A549 (cell line): ENCODE measurements around the gene ERCC8. TPM values are rescaled to one million over a fixed set of nuclear protein-coding genes. Genes with fewer than 3 reads are reported as not detected.

ENCODE experiments used
- ATAC-seq, 2 experiments: fragments of 200-7000 bp in 1 of 2; fragments of >200 bp in 1 of 2; cut with Nextera tagmentation in 1 of 2; cut with Tn5 transposase in 1 of 2; 3 replicates each; pipeline versions ENCODE4 v1.8.0 to v1.9.1; 2018 to 2020; ENCODE audit warnings: mild to moderate bottlenecking in 1 of 2, moderate library complexity in 1 of 2
- CTCF ChIA-PET: fragments of 300-600 bp; sonication (Branson Sonifier 250); formaldehyde crosslinking; extraction: SDS; loops from one replicate; lab custom pipeline; 2021; ENCODE audit warnings: antibody characterized with exemption, inconsistent platforms; lab: Yijun Ruan, JAX
- POLR2A ChIA-PET: fragments of 350-600 bp; formaldehyde crosslinking; extraction: SDS; loops from one replicate; lab custom pipeline; 2021; ENCODE audit warnings: antibody characterized with exemption, inconsistent platforms; lab: Yijun Ruan, JAX
- DNase-seq, 2 experiments: peaks; one replicate each; pipeline versions ENCODE4 v3.0.0 to v3.0.0-alpha.2; 2011 to 2016; ENCODE audit warnings: low read depth in 1 of 2, low spot score in 1 of 2
- FAIRE-seq: peaks from 2 replicates; lab custom pipeline; 2011; peaks lifted over from hg19 to GRCh38; lab: Jason Lieb, UNC
- H3K27ac ChIP-seq, 2 experiments: fragments of >200 bp; sonication (Bioruptor Twin); formaldehyde crosslinking; 3 replicates each; pipeline ENCODE4 v1.5.1; 2016 to 2017
- H3K4me1 ChIP-seq: fragments of >200 bp; sonication (Bioruptor Twin); formaldehyde crosslinking; 3 replicates; pipeline ENCODE4 v1.6.1; 2016
- H3K4me2 ChIP-seq: fragments of >200 bp; sonication (Bioruptor Twin); formaldehyde crosslinking; 3 replicates; pipeline ENCODE4 v1.6.1; 2016
- H3K4me3 ChIP-seq: fragments of >200 bp; sonication (Bioruptor Twin); formaldehyde crosslinking; 3 replicates; pipeline ENCODE4 v1.5.1; 2016
- H3K9me3 ChIP-seq: fragments of >200 bp; sonication (Bioruptor Twin); formaldehyde crosslinking; 3 replicates; pipeline ENCODE4 v1.6.1; 2016
- BHLHE40 ChIP-seq: IDR thresholded peaks from 2 replicates; pipeline ENCODE4 v1.6.1; 2012; ENCODE audit warnings: low read depth, low read length, inconsistent platforms
- GATA3 ChIP-seq: IDR thresholded peaks from 2 replicates; pipeline ENCODE4 v1.6.1; 2012; ENCODE audit warnings: borderline replicate concordance
- HDAC2 ChIP-seq: fragments of 200-600 bp; sonication (generic); IDR thresholded peaks from 2 replicates; pipeline ENCODE4 v1.6.1; 2016
- KDM5A ChIP-seq: fragments of 200-600 bp; sonication (generic); IDR thresholded peaks from 2 replicates; pipeline ENCODE4 v1.6.1; 2016; ENCODE audit warnings: antibody characterized with exemption, mild to moderate bottlenecking
- MAFK ChIP-seq: fragments of 450-650 bp; IDR thresholded peaks from 2 replicates; pipeline ENCODE4 v1.6.1; 2014; ENCODE audit not compliant: partially characterized antibody
- POLR2A ChIP-seq: IDR thresholded peaks from 2 replicates; pipeline ENCODE4 v1.6.1; 2012; ENCODE audit warnings: mild to moderate bottlenecking, low read length
- RAD21 ChIP-seq, 2 experiments: fragments of >200 bp in 1 of 2; sonication (Bioruptor Twin) in 1 of 2; formaldehyde crosslinking in 1 of 2; IDR thresholded peaks in 1 of 2; conservative IDR thresholded peaks in 1 of 2; 2 replicates in 1 of 2; 3 replicates in 1 of 2; pipeline ENCODE4 v1.6.1; 2012 to 2018; ENCODE audit warnings: inconsistent platforms in 1 of 2
- RCOR1 ChIP-seq: fragments of 150-350 bp; IDR thresholded peaks from 2 replicates; pipeline ENCODE4 v1.6.1; 2014; ENCODE audit warnings: antibody characterized with exemption, low read length, low read depth
- ZC3H11A ChIP-seq: fragments of 450-650 bp; IDR thresholded peaks from 2 replicates; pipeline ENCODE4 v1.6.1; 2014; ENCODE audit warnings: antibody characterized with exemption, mild to moderate bottlenecking
- ZSCAN20 ChIP-seq: fragments of 250-450 bp; sonication (Bioruptor Pico); IDR thresholded peaks from 2 replicates; pipeline ENCODE4 v1.8.0; 2022; ENCODE audit warnings: mild to moderate bottlenecking, moderate library complexity
- WGBS: methylation state at CpG from one replicate; pipeline ENCODE4 v1.1.6; 2017; ENCODE audit errors: missing lambda C conversion rate; 5-methylcytosine and 5-hydroxymethylcytosine counted together
- polyA plus RNA-seq, 4 experiments: library from polyadenylated mRNA; depleted of rRNA in 3 of 4; stranded (reverse); fragments of >200 nt; fragmentation: RNase III in 1 of 4; extraction: RNeasy Plus Mini Kit Qiagen cat#74134 plus additional on column Dnase treatment in 1 of 4; gene quantifications; 2 replicates in 3 of 4; 3 replicates in 1 of 4; pipeline ENCODE4 v1.2.3, GENCODE V29; 2011 to 2017
- TF ChIP-seq, protein P1 (sequence below): IDR thresholded peaks from 2 replicates; pipeline ENCODE4 v1.6.1; 2012
- TF ChIP-seq, protein P2 (sequence below): IDR thresholded peaks from 2 replicates; pipeline ENCODE4 v1.6.1; 2012
- TF ChIP-seq, protein P3 (sequence below): fragments of >200 bp; sonication (Bioruptor Twin); formaldehyde crosslinking; IDR thresholded peaks from 3 replicates; pipeline ENCODE4 v1.6.1; 2016

The ERCC8 gene
- polyA plus RNA-seq, 2 of the 4 experiments (the other 2 are of a cell fraction) = 22.9 to 31.5 TPM

DNA sequence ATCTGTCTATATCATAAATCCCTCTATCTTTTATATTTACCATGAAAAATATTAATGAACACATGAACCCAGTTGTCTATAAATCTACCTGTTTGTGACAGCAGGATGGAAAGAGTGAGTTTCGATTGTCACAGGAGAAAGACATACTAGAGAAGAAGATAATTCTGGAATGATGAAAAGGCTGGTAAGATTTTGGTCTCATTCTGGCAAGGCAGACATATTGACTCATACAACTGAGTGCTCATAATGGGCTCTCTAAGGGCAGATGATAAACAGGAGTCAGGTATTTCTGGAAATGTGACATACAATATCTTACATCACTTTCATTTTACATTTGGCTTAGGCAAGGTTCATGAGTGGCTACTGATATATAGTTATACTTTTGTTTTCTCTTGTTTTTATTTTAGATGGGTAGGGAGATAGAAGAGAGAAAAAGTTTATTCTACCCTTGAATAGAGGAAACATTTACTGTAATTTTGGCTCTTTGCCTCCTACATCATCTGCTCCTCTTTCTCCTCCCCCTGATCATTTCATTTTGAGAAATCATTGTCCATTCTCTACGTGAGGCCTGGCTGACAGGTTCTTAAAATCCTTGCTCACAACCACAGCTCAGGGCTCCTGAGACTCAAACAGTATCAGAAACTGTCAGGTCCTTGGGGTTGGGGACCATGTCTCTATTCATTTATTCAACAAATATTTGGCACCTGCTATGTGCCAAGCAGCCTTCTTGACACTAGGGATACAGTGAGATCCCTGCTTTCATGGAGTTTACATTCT lies 115.2 kb downstream of the ERCC8 start:
- Histone ChIP-seq H3K9me3 (no peaks in the 10 kb centered on the region), H3K27ac (no peak overlapping the region), H3K4me1 (peaks cover 20% of the 10 kb centered on the region; the same call in 2 of the 3 replicates), H3K4me3 (no peak overlapping the region), H3K4me2 (no peak overlapping the region)
- peak; percentile 7 for FAIRE-seq
- no peak for ATAC-seq
- no peak for TF ChIP-seq ZC3H11A
- TF ChIP-seq, protein P1, sequence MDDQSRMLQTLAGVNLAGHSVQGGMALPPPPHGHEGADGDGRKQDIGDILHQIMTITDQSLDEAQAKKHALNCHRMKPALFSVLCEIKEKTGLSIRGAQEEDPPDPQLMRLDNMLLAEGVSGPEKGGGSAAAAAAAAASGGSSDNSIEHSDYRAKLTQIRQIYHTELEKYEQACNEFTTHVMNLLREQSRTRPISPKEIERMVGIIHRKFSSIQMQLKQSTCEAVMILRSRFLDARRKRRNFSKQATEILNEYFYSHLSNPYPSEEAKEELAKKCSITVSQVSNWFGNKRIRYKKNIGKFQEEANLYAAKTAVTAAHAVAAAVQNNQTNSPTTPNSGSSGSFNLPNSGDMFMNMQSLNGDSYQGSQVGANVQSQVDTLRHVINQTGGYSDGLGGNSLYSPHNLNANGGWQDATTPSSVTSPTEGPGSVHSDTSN = no peak
- no peak for DNase-seq
- 80% methylated on average over 2 of the region's 2 CpGs for WGBS
- ChIA-PET POLR2A (no interaction called here), CTCF (no interaction called here)

DNA sequence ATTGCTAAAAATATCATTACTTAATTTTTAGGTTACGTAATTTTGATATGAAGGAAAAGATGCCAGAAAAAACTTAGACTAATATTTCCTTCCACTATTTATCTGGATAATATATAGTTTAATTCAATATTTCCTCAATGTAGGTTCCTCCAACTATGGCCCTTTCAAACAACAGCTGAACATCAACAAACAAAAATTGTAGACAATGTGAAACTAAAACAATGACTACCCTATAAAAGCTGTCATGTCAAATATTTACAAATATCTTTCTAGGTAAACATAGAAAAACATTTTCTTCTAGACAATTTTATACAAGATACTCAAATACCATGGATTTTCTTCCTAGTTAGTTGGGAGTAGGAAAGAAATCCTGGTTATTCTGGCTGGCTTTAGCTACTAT lies 117.7 kb downstream of the ERCC8 start:
- no peak for ATAC-seq
- no peak for DNase-seq
- no peak overlapping the region for H3K27ac ChIP-seq
- peak overlapping the region; percentile 15; the same call in 2 of the 3 replicates for H3K4me2 ChIP-seq
- TF ChIP-seq RCOR1 = no peak
- no peak for TF ChIP-seq MAFK
- TF ChIP-seq ZSCAN20 = no peak
- TF ChIP-seq, protein P1 = no peak
- TF ChIP-seq GATA3 = no peak
- TF ChIP-seq, protein P2, sequence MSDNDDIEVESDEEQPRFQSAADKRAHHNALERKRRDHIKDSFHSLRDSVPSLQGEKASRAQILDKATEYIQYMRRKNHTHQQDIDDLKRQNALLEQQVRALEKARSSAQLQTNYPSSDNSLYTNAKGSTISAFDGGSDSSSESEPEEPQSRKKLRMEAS = no peak
- no peak for TF ChIP-seq KDM5A
- TF ChIP-seq, protein P3, sequence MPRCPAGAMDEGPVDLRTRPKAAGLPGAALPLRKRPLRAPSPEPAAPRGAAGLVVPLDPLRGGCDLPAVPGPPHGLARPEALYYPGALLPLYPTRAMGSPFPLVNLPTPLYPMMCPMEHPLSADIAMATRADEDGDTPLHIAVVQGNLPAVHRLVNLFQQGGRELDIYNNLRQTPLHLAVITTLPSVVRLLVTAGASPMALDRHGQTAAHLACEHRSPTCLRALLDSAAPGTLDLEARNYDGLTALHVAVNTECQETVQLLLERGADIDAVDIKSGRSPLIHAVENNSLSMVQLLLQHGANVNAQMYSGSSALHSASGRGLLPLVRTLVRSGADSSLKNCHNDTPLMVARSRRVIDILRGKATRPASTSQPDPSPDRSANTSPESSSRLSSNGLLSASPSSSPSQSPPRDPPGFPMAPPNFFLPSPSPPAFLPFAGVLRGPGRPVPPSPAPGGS = no peak
- no peak for TF ChIP-seq HDAC2
- no peak for TF ChIP-seq POLR2A
- no peak for TF ChIP-seq RAD21 (conservative IDR thresholded peaks at IDR 0.05 in 1 of 2, IDR thresholded peaks at IDR 0.05 in 1 of 2)
- WGBS = 94% methylated on average over 1 of the region's 1 CpG
- H3K9me3 ChIP-seq = no peaks in the 10 kb centered on the region
- ChIA-PET CTCF (interaction anchor here (1.3 to 1.8 kb wide), 3 partner anchors 9 to 16 kb away, joined by 3 to 7 read pairs (median 5); partner anchors contain the start of gene ELOVL7), POLR2A (no interaction called here)
- H3K4me1 ChIP-seq = peaks cover 20% of the 10 kb centered on the region; the same call in 2 of the 3 replicates
- H3K4me3 ChIP-seq = no peak overlapping the region
- no peak for FAIRE-seq

DNA sequence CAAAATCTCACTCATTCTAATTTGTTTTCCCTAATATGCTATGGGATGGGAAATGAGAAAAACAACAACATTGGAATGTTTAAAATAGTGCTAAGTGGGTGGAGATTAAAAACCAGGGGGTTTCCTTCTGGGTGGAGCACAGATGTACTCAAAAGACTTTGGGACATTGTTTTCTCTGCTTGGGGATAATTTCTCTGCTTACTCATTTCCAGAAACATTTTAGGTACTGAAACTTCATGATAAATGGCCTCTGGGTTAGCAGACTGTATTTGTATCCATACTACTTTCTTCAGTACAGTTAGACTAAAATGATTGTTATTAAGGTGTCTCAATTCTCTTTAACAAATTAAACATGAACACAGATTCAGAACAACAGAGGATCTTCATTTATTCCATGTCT lies 118.2 kb downstream of the ERCC8 start:
- POLR2A ChIA-PET = no interaction called here
- H3K4me3 ChIP-seq = no peak overlapping the region
- no peaks in the 10 kb centered on the region for H3K9me3 ChIP-seq
- no peak for DNase-seq
- TF ChIP-seq BHLHE40 (no peak), KDM5A (no peak)
- no peak for ATAC-seq
- no peak overlapping the region for H3K27ac ChIP-seq
- peak overlapping the region; percentile 10; the same call in 2 of the 3 replicates for H3K4me2 ChIP-seq
- peaks cover 20% of the 10 kb centered on the region; the same call in 2 of the 3 replicates for H3K4me1 ChIP-seq
- FAIRE-seq = peak; percentile 91
- CTCF ChIA-PET = interaction anchor here (1.3 kb wide), 1 partner anchor 8 kb away, joined by 3 read pairs; no protein-coding TSS in a partner anchor

Other genes with a start within 250 kb of the ERCC8 start
- gene DEPDC1B, start 244.9 kb downstream of the ERCC8 start, polyA plus RNA-seq (2011; rRNA removed) = 27.2 and 34.8 TPM in 2 replicates
- 15.9 to 18.5 TPM (median 17.4 TPM) in 3 replicates for gene DEPDC1B, start 244.9 kb downstream of the ERCC8 start, polyA plus RNA-seq (2017; fragmentation: RNase III; extraction: RNeasy Plus Mini Kit Qiagen cat#74134 plus additional on column Dnase treatment)
- 11.7 and 12.3 TPM in 2 replicates for gene ELOVL7, start 100.8 kb downstream of the ERCC8 start, polyA plus RNA-seq (2011; rRNA removed)
- 8.2 to 9.1 TPM (median 8.3 TPM) in 3 replicates for gene ELOVL7, start 100.8 kb downstream of the ERCC8 start, polyA plus RNA-seq (2017; fragmentation: RNase III; extraction: RNeasy Plus Mini Kit Qiagen cat#74134 plus additional on column Dnase treatment)
- 40.4 and 66.1 TPM in 2 replicates for gene NDUFAF2, start 135 bp upstream of the ERCC8 start, polyA plus RNA-seq (2011; rRNA removed)
- 83.7 to 95.6 TPM (median 84.5 TPM) in 3 replicates for gene NDUFAF2, start 135 bp upstream of the ERCC8 start, polyA plus RNA-seq (2017; fragmentation: RNase III; extraction: RNeasy Plus Mini Kit Qiagen cat#74134 plus additional on column Dnase treatment)
- gene SMIM15, start 217.4 kb upstream of the ERCC8 start, polyA plus RNA-seq (2011; rRNA removed) = 100 and 131 TPM in 2 replicates
- gene SMIM15, start 217.4 kb upstream of the ERCC8 start, polyA plus RNA-seq (2017; fragmentation: RNase III; extraction: RNeasy Plus Mini Kit Qiagen cat#74134 plus additional on column Dnase treatment) = 56.7 to 60.6 TPM (median 58.0 TPM) in 3 replicates